Pulmonary artery endothelial cell (primary cell): ENCODE results near the gene TMED6. TPM values are rescaled to one million over a fixed set of nuclear protein-coding genes. Genes with fewer than 3 reads are reported as not detected.
"Not testable (repeated sequence)": the region's sequence is repeated elsewhere in the genome, so short reads cannot be mapped to it uniquely, and the experiment has no call there.

ENCODE experiments used
- DNase-seq: peaks from one replicate; pipeline ENCODE4 v3.0.0-alpha.2; 2011; ENCODE audit warnings: low read depth, low spot score
- total RNA-seq: library from RNA; depleted of rRNA; stranded (reverse); fragments of >200 nt; gene quantifications from 2 replicates; pipeline ENCODE4 v1.2.3, GENCODE V29; 2014

The TMED6 gene
- total RNA-seq, 1 donor from 2014 or later, result 0.13 TPM

DNA sequence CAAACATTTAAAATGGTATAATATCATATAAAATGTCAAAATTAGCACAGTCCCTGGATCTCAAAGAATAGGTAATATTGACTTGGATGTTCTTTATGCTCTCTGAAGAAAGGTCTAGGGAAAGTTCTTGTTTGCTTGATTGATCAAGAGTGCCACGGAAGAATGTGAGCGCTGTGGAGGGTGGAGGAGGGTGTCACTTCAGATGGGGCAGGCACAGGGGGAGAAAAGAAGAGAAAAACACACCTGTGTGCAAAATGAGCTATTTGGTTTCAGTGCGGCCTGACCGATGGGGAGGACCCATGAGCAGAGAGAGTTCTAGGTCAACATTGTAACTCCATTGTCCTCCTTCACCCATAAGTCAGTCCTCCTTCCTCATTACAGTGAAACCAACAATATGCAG lies 49.3 kb downstream of the TMED6 start:
- DNase-seq, result no peak

DNA sequence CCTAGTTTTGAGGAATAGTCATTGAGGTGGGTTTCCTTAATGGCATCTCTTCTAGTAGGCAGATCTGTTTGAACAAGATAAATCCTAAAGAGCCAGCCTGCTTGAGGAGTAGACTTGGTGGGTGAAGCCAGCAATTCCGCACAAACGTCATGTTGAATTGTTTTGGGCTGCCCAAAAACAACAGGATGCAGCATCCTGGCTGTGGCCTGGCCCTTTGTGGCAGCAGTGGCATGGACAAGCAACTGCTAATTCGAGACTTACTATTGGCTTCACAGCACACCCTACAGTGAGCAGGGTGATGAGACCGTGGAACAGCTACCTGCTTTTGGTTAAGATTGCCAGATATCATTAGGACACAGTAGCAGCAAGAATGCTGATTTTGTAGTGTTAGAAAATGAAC lies 49.7 kb downstream of the TMED6 start:
- DNase-seq, result no peak

DNA sequence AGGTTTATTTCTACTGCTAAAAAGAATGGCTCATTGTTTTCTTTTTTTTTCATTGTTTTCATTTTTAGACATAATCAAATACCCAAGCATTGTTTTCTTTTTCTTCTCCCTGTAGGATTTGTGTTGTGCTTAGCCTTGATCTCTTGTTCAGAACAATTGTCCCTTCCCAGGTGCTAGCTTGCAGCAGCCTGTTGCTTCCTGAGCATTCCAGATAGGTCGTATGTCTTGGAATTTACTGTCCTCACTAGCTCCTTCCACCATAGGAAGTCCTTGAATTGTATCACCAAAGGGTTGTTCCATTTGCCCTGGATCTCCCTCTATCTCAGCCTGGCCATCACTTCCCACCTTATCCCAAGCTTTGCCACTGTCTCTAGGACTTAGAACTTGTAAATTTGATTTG lies 50.4 kb downstream of the TMED6 start:
- no peak for DNase-seq

DNA sequence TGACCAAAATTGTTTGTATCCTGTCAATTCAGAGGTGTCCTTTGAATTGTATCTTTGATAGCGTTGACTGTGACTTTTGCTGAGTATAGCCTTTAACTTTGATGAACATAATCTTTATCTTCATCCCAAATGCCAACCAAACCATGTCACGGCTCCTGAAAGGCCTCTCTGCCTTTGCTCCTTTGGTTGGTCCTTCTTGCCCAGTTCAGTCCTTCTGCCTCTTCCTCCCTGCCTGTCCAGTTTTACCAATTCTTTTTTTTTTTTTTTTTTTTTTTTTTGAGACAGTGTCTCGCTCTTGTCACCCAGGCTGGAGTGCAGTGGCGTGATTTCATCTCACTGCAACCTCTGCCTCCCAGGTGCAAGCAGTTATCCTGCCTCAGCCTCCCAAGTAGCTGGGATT lies 53.3 kb downstream of the TMED6 start:
- no peak for DNase-seq

DNA sequence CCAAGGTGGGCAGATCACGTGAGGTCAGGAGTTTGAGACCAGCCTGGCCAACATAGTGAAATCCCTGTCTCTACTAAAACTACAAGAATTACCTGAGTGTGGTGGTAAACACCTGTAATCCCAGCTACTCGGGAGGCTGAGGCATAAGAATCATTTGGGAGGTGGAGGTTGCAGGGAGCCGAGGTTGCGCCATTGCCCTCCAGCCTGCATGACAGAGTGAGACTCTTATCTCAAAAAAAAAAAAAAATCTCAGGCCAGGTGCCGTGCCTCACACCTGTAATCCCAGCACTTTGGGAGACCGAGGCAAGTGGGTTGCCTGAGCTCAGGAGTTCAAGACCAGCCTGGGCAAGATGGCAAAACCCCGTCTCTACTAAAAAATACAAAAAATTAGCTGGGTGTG lies 54.8 kb downstream of the TMED6 start:
- DNase-seq, result not testable (repeated sequence)

DNA sequence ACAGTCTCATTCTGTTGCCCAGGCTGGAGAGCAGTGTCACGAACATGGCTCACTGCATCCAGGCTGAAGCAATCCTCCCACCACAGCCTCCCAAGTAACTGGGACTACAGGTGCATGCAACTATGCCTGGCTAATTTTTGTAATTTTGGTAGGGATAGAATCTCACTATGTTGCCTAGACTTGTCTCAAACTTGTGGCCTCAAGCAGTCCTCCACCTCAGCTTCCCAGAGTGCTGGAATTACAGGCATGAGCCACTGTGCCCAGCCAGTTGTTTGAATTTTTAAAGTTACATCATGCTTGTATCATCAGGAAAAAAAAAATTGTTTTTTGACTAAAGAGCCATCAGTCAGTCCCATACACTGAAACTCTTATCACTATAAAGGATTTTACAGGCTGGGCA lies 57.5 kb downstream of the TMED6 start:
- DNase-seq, result no peak

DNA sequence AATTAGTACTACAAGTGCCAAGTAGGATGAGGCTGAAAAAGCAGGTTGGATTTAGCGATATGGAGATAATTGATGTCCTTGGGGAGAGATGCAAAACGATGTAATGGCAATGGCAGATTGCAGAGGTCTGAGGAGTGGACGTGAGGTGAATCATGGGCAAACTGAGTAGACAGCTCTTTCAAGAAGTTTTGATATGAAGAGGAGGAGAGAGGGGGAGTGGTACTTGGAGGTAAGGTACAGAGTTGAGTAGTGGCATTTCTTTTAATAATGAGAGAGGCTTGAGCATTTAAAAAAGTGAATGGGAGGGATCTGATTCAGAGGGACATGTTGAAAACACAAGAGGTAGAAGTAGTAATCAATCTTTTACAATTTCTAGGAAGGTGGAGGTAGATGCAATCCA lies 58.2 kb downstream of the TMED6 start:
- DNase-seq, result no peak

Other genes with a start within 250 kb of the TMED6 start
- 1.1 and 4.1 TPM in 2 replicates for gene HAS3, start 246.1 kb downstream of the TMED6 start, total RNA-seq
- gene CHTF8, start 219.2 kb downstream of the TMED6 start, total RNA-seq, result 66.1 and 83.3 TPM in 2 replicates
- gene UTP4, start 219.1 kb downstream of the TMED6 start, total RNA-seq, result 19.6 and 24.2 TPM in 2 replicates
- gene SNTB2, start 164.6 kb downstream of the TMED6 start, total RNA-seq, result 106 and 139 TPM in 2 replicates
- gene VPS4A, start 40.4 kb downstream of the TMED6 start, total RNA-seq, result 44.9 and 51.5 TPM in 2 replicates
- gene PDF, start 21.2 kb downstream of the TMED6 start, total RNA-seq, result 16.0 and 22.1 TPM in 2 replicates
- gene COG8, start 12.2 kb downstream of the TMED6 start, total RNA-seq, result 30.5 and 32.0 TPM in 2 replicates
- 39.8 and 40.7 TPM in 2 replicates for gene NIP7, start 12.0 kb downstream of the TMED6 start, total RNA-seq
- gene TERF2, start 34.2 kb upstream of the TMED6 start, total RNA-seq, result 13.7 and 13.8 TPM in 2 replicates
- 102 and 165 TPM in 2 replicates for gene CYB5B, start 72.8 kb upstream of the TMED6 start, total RNA-seq
- 13.2 and 20.2 TPM in 2 replicates for gene NFAT5, start 214.2 kb upstream of the TMED6 start, total RNA-seq